Choroid plexus epithelial cell (primary cell): ENCODE results near the gene SOCS4.

Experiments
- DNase-seq: peaks from one replicate; pipeline ENCODE4 v3.0.0-alpha.2; 2010; ENCODE audit warnings: low read depth
- H3K4me3 ChIP-seq: 2 replicates; pipeline ENCODE4 v1.5.1; 2011; ENCODE audit warnings: low read depth, mild to moderate bottlenecking, control low read depth, low read length, moderate library complexity
- TF ChIP-seq, protein P1 (sequence below): conservative IDR thresholded peaks from 2 replicates; pipeline ENCODE4 v1.5.1; 2011; ENCODE audit warnings: low read depth, mild to moderate bottlenecking, control low read depth, inconsistent platforms, low read length, moderate library complexity

SOCS4 gene

DNA sequence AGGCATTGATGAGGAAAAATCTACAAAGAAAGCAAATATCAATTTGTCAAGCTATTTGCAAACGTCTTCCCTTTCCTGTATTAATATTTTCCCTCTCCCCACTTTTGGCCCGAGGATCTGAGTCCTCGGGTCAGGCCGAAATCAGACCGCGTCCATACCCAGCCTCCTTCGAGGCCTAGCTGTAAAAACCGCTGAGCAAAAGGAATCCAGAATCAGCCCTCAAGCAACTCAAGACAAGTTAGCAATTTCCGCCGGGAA lies 24.1 kb downstream of the SOCS4 start:
- no peak for DNase-seq
- peak overlapping the region; percentile 57 for H3K4me3 ChIP-seq
- TF ChIP-seq, protein P1, sequence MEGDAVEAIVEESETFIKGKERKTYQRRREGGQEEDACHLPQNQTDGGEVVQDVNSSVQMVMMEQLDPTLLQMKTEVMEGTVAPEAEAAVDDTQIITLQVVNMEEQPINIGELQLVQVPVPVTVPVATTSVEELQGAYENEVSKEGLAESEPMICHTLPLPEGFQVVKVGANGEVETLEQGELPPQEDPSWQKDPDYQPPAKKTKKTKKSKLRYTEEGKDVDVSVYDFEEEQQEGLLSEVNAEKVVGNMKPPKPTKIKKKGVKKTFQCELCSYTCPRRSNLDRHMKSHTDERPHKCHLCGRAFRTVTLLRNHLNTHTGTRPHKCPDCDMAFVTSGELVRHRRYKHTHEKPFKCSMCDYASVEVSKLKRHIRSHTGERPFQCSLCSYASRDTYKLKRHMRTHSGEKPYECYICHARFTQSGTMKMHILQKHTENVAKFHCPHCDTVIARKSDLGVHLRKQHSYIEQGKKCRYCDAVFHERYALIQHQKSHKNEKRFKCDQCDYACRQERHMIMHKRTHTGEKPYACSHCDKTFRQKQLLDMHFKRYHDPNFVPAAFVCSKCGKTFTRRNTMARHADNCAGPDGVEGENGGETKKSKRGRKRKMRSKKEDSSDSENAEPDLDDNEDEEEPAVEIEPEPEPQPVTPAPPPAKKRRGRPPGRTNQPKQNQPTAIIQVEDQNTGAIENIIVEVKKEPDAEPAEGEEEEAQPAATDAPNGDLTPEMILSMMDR, result no peak

DNA sequence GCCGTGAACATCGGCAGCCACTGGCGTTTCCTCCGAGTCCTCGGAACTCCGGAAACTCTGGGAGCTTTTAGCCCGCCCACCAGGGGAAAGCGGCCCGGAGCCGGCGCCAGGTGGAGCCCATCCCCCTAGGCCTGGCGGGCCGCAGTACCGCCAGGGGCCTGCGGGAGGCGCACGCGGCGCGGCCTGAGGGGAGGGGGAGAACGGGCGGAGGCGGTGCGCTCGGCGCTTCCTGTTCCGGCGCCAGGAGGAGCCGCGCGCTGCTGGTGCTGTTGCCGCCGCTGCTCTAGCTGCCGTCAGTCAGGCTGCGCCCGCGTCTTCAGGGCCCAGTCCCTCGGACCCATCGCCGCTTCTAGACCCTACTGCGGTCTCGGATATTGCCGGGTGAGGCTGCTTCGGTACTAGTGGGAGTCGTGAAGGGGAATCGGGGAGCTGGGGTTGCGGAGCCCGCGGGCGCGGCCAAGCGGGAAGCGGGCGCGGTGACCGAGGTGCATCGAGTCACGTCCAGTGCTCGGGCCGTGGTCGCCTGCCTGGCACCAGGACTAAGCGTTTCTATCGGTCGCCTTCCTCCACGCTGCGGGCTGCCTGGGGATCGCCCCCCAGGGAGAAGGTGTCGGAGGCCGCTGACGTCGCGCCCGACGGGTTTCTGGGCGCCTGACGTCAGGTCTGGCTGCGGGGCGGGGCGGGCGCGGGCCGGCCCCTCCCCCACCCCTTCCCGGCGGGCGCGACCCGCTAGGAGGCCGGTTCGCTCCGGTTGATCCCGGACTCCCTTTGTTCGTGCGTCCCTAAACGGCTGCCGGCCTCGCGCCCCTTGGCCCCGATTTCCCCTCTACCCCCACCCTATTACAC lies 24.6 kb downstream of the SOCS4 start, which contains the start of gene MAPK1IP1L:
Gene MAPK1IP1L (plus strand): TSS at position 225 of the 846 bp plus-strand sequence. CDS start 10,037 bp downstream, outside the sequence.
- H3K4me3 ChIP-seq, result peak within 1 kb of the TSS; percentile 82
- DNase-seq, result peak; percentile 94
- TF ChIP-seq, protein P1, result peak; percentile 68

DNA sequence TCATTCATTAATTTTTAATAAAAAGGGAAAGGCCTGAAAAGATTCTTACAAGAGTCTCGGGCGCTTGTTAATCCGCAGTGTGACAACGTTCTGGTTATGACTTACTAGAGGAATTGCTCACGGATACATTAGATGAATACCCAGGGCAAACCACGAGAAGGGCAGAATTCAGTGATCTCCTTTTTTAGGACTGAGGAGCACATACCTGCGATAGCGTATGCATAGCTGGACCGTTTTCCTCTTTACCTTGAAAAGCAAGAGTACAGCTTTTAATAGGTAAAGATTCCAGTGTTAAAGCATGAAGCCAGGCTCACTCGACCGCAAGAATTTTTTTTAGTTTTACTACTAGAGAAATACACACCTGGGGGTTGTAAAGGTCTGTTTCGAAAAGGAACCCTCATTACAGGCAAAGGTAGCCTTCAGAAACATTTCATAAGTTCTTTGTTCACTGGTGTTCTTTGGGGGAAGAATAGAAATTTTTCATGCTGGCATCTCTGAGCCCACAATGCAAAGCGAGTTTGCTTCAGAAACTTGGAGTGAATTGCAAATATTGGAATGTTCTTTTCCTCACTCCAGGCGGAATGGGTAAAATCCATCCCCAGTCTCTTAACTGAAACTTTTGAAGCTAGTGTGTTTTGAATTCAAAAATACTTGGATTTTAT lies 25.4 kb downstream of the SOCS4 start:
- TF ChIP-seq, protein P1, result no peak
- DNase-seq, result peak; percentile 47
- peak overlapping the region; percentile 82 for H3K4me3 ChIP-seq

DNA sequence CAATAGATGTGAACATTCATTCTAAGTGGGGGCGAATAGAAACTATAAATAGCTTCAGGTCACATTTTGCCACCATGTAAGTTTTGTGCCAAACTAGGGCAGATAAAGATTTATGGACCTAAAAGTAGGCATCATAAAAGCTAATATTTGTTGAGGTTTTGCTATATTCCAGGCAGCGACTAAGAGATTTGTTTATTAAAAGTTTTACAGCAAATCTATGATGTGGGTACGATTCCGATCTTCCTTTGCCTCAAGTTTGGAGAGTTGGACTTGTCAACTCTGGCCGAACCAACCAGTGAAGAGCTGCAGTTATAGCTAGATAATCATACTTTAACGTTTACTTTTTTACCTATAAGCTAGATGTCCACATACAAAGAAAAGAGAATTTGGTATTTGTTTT lies 26.0 kb downstream of the SOCS4 start:
- DNase-seq, result no peak
- TF ChIP-seq, protein P1, result no peak
- peak overlapping the region; percentile 82 for H3K4me3 ChIP-seq

DNA sequence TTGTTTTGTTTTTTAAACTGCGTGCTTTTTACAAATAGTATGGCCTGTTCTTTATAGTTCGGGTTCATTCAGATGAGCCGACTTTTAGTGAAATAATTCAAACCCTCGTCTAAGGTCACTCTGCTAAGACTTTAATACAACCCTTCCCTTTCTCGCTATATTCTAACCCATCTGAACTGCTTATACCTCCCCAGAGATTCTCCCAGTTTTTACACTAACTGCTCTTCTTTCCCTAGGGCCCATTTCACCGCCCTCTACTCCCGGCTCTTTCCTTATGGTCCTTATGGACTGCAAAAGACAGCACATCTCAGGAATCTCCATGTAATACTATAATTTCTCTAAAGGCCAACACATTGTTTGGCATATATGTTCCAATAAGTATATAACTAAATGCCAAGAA lies 26.5 kb downstream of the SOCS4 start:
- no peak overlapping the region for H3K4me3 ChIP-seq
- DNase-seq, result no peak
- TF ChIP-seq, protein P1, result no peak

DNA sequence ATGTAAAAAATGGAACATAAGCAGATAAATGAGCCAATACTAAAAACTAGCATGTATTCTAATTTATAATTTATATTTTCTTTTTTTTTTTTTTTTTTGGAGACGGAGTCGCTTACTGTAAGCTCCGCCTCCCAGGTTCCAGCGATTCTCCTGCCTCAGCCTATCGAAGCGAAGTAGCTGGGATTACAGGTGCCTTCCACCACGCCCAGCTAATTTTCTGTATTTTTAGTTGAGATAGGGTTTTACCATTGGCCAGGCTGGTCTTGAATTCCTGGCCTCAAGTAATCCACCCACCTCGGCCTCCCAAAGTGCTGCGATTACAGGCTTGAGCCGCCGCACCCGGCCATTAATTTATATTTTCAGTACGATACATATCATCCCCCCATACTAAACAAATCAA lies 27.1 kb downstream of the SOCS4 start:
- TF ChIP-seq, protein P1, result no peak
- no peak for DNase-seq
- no peak overlapping the region for H3K4me3 ChIP-seq
